ENCODE results near the gene R3HDM1. TPM values are rescaled to one million over a fixed set of nuclear protein-coding genes. Genes with fewer than 3 reads are reported as not detected.
"Not testable (repeated sequence)": the region's sequence is repeated elsewhere in the genome, so short reads cannot be mapped to it uniquely, and the experiment has no call there.

R3HDM1 gene
- total RNA-seq, 4 donors from 2014 or later, result 13.4 to 23.8 (median 20.1) TPM

- H3K27ac ChIP-seq, result no peak overlapping the region
- no peaks in the 10 kb centered on the region for H3K4me1 ChIP-seq
- no peak for DNase-seq
- no peaks in the 10 kb centered on the region for H3K36me3 ChIP-seq
- H3K9me3 ChIP-seq, result no peaks in the 10 kb centered on the region
- no peak overlapping the region for H3K4me3 ChIP-seq
- no peaks in the 10 kb centered on the region for H3K27me3 ChIP-seq
- intact Hi-C loops (cut with DNase I), result no loop called here
- TF ChIP-seq CTCF (IDR thresholded peaks at IDR 0.05) (no peak), POLR2A (IDR thresholded peaks at IDR 0.05) (no peak)
- 79 to 89% methylated on average over 2 of the region's 2 CpGs for WGBS, 2 donors
These were observed 167.6 kb downstream of the R3HDM1 start for GRCh38 chr2:135698838-135699237.

- intact Hi-C loops (cut with DNase I), result no loop called here
These were observed 170.2 kb downstream of the R3HDM1 start for GRCh38 chr2:135701442-135701841.

GRCh38 chr2:135703300-135703699 lies 172.0 kb downstream of the R3HDM1 start:
- no peaks in the 10 kb centered on the region for H3K27me3 ChIP-seq
- H3K9me3 ChIP-seq, result no peaks in the 10 kb centered on the region
- H3K4me1 ChIP-seq, result peaks cover 0 to 3% (median 0%) of the 10 kb centered on the region in 3 donors
- WGBS, 2 donors, result 41 to 46% methylated on average over 1 of the region's 1 CpG
- H3K27ac ChIP-seq, result no peak overlapping the region
- TF ChIP-seq POLR2A (IDR thresholded peaks at IDR 0.05) (no peak), CTCF (IDR thresholded peaks at IDR 0.05) (no peak)
- no peaks in the 10 kb centered on the region for H3K36me3 ChIP-seq
- H3K4me3 ChIP-seq, result no peak overlapping the region
- intact Hi-C loops (cut with DNase I), result no loop called here
- no peak for DNase-seq

More at GRCh38 chr2:135701442-135701841, 170.2 kb downstream of the R3HDM1 start:
- TF ChIP-seq POLR2A (IDR thresholded peaks at IDR 0.05), result no peak
- no peak for TF ChIP-seq CTCF (IDR thresholded peaks at IDR 0.05)
- Histone ChIP-seq H3K9me3 (no peaks in the 10 kb centered on the region), H3K36me3 (no peaks in the 10 kb centered on the region), H3K4me1 (peaks cover 0 to 3% (median 0%) of the 10 kb centered on the region in 3 donors), H3K27me3 (no peaks in the 10 kb centered on the region), H3K27ac (no peak overlapping the region), H3K4me3 (no peak overlapping the region)
- WGBS, 2 donors, result 72 to 88% methylated on average over 2 of the region's 2 CpGs
- no peak for DNase-seq

GRCh38 chr2:135704075-135704474 lies 172.8 kb downstream of the R3HDM1 start:
- H3K4me3 ChIP-seq; H3K27me3 ChIP-seq; intact Hi-C loops (cut with DNase I); H3K36me3 ChIP-seq; H3K4me1 ChIP-seq; H3K9me3 ChIP-seq; H3K27ac ChIP-seq; DNase-seq: not testable (repeated sequence)
- 91 to 100% methylated on average over 3 to 5 of the region's 5 CpGs for WGBS, 2 donors

GRCh38 chr2:135708159-135708558 lies 176.9 kb downstream of the R3HDM1 start:
- intact Hi-C loops (cut with DNase I), result no loop called here
- Histone ChIP-seq H3K4me3 (no peak overlapping the region), H3K9me3 (no peaks in the 10 kb centered on the region), H3K27ac (no peak overlapping the region), H3K36me3 (peaks cover 0 to 4% (median 0%) of the 10 kb centered on the region in 3 donors), H3K4me1 (peaks cover 0 to 3% (median 0%) of the 10 kb centered on the region in 3 donors), H3K27me3 (no peaks in the 10 kb centered on the region)
- no peak for TF ChIP-seq POLR2A (IDR thresholded peaks at IDR 0.05)
- no peak for TF ChIP-seq CTCF (IDR thresholded peaks at IDR 0.05)
- 90 to 94% methylated on average over 4 of the region's 4 CpGs for WGBS, 2 donors
- no peak for DNase-seq

GRCh38 chr2:135709992-135710391 lies 178.7 kb downstream of the R3HDM1 start:
- Histone ChIP-seq H3K9me3 (no peaks in the 10 kb centered on the region), H3K36me3 (peaks cover 0 to 12% (median 0%) of the 10 kb centered on the region in 3 donors), H3K27ac (no peak overlapping the region), H3K4me3 (no peak overlapping the region), H3K4me1 (peaks cover 0 to 3% (median 0%) of the 10 kb centered on the region in 3 donors), H3K27me3 (no peaks in the 10 kb centered on the region)
- WGBS, 2 donors, result 33 to 60% methylated on average over 4 to 6 of the region's 6 CpGs
- intact Hi-C loops (cut with DNase I), result loop anchor here (5.0 kb wide), 1 partner anchor 703 kb away; no protein-coding TSS in a partner anchor
- no peak for DNase-seq
- TF ChIP-seq CTCF (IDR thresholded peaks at IDR 0.05) (peak; percentile 85 to 96 (median 90)), POLR2A (IDR thresholded peaks at IDR 0.05) (no peak)

- H3K4me1 ChIP-seq; H3K9me3 ChIP-seq; DNase-seq; H3K27me3 ChIP-seq; H3K27ac ChIP-seq; intact Hi-C loops (cut with DNase I); H3K4me3 ChIP-seq: not testable (repeated sequence)
- WGBS, 2 donors, result 90 to 91% methylated on average over 4 to 9 of the region's 9 CpGs
- peaks cover 0 to 58% (median 10%) of the 10 kb centered on the region in 3 donors for H3K36me3 ChIP-seq
These were observed 183.8 kb downstream of the R3HDM1 start for GRCh38 chr2:135715086-135715485.

Measured in esophagus squamous epithelium (tissue), 5 donors.